Measurements from ENCODE around the gene CRHR2.

The CRHR2 gene

DNA sequence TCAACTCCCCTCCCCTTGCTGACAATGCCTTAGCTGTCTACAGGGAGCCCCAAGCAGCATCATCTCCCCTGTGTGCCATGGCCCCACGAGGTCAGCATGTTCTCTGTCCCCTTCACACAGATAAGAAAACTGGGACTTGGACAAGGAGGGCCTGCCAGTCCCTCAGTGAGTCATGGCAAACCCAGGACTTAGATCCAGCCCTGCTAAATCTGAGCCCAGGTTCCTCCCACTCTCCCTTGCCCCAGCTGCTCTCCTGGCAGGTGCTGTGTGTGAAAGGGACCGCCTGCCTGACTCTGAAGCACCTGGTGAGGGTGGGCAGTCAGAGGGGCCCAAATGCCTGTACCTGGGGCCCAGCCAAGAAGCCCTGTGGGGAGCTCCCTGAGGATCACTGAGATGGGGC lies 7.4 kb downstream of the CRHR2 start:
- in situ Hi-C loops (cut with HindIII; ENCODE audit: low sequenced_read_pairs): no loop called here
- no peak overlapping the region for H3K4me3 ChIP-seq (ENCODE audit: low read depth, low read length)
- TF ChIP-seq, protein P1, sequence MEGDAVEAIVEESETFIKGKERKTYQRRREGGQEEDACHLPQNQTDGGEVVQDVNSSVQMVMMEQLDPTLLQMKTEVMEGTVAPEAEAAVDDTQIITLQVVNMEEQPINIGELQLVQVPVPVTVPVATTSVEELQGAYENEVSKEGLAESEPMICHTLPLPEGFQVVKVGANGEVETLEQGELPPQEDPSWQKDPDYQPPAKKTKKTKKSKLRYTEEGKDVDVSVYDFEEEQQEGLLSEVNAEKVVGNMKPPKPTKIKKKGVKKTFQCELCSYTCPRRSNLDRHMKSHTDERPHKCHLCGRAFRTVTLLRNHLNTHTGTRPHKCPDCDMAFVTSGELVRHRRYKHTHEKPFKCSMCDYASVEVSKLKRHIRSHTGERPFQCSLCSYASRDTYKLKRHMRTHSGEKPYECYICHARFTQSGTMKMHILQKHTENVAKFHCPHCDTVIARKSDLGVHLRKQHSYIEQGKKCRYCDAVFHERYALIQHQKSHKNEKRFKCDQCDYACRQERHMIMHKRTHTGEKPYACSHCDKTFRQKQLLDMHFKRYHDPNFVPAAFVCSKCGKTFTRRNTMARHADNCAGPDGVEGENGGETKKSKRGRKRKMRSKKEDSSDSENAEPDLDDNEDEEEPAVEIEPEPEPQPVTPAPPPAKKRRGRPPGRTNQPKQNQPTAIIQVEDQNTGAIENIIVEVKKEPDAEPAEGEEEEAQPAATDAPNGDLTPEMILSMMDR (IDR thresholded peaks at IDR 0.05; ENCODE audit: low read depth, low read length, missing control alignments): no peak
- no peak for DNase-seq (ENCODE audit: low read depth)

DNA sequence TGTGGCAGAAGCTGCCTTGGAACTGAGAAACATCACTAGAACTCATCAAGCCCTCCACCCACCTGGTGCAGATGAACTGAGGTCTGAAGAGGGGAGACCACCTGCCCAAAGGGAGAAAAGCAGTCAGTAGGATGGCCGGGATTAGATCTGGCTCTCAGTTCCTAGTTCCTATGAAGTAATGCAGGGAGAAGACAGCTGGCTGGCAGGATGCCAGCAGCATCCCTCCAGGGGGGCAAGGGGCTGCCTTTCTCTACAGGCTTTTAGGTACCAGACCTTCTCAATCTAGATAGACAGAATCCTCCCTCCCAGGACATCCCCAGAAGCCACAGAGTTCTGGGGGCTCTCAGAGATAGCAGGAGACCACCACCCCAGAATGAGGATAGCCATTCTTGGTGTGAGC lies 7.8 kb downstream of the CRHR2 start:
- TF ChIP-seq, protein P1 (IDR thresholded peaks at IDR 0.05; ENCODE audit: low read depth, low read length, missing control alignments): no peak
- DNase-seq (ENCODE audit: low read depth): no peak
- no peak overlapping the region for H3K4me3 ChIP-seq (ENCODE audit: low read depth, low read length)
- in situ Hi-C loops (cut with HindIII; ENCODE audit: low sequenced_read_pairs): no loop called here

DNA sequence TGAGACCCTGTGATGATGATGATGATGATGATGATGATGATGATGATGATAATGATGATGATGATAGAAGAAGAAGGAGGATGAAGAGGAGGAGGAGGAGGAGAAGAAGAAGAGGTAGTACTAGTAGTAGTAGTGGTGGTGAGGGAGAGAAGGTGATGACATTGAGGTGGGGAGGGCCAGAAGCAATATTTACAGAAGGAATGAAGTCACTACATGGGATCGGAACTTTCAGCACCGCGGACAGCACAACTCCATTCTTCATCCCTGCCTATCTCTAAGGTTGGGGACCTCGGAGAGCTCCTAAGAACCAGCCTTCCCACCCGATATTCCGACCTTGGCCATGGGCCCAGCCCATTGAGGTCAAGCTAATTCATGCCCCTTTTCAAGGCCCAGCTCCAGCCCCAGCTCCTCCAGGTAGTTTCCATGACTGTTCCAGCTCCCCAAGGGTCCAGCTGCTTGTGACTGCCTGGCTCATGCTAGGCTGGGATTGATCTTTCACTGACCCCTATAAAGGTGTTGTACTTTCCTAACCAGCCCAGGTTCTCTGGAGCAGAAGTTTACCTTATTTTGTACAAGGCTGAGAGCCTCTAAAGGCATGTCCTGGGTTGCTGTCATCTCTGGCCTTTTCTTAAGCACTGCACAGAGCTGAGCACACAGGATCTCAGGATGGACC lies 10.3 kb downstream of the CRHR2 start:
- TF ChIP-seq, protein P1 (IDR thresholded peaks at IDR 0.05; ENCODE audit: low read depth, low read length, missing control alignments): no peak
- DNase-seq (ENCODE audit: low read depth): peak; percentile 72
- in situ Hi-C loops (cut with HindIII; ENCODE audit: low sequenced_read_pairs): no loop called here
- H3K4me3 ChIP-seq (ENCODE audit: low read depth, low read length): no peak overlapping the region

DNA sequence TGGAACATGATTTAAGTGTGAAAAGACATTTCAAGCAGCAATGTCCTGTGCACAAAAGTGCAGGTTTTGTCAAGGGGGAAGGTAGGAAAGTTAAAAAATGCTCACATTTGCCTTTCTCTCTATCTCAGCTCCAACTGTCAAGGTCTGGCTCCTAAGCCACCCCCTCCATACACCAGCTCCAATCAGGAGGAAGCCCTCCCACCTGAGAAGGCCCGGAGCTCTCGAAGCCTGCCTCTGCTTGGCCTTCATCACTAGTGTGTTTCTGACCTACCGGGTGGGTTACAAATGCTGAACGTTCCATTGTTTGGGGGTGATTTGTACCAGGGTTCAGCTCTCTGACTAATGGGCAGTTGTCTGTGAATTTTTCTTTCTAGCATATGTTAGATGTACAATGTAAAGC lies 14.2 kb downstream of the CRHR2 start:
- TF ChIP-seq, protein P1 (IDR thresholded peaks at IDR 0.05; ENCODE audit: low read depth, low read length, missing control alignments): no peak
- DNase-seq (ENCODE audit: low read depth): no peak
- in situ Hi-C loops (cut with HindIII; ENCODE audit: low sequenced_read_pairs): no loop called here
- H3K4me3 ChIP-seq (ENCODE audit: low read depth, low read length): no peak overlapping the region

DNA sequence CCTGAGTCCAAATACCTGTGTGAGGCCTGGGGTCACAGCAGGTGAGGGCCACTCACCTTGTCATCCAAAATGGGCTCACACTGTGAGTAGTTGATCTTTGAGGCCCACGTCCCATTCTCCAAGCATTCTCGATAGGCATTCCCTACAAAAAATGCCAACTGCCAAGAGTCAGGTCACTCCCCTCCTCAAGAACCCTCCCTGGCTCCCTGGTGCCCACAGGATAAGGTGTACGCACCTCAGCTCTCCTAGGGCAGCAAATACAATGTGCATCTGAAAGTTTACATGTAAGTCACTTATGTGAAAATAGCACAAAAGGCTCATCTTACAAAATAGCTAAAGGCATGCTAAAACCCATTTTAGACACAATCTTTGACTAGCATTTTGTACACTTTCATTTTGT lies 15.1 kb downstream of the CRHR2 start:
- no peak for DNase-seq (ENCODE audit: low read depth)
- in situ Hi-C loops (cut with HindIII; ENCODE audit: low sequenced_read_pairs): no loop called here
- TF ChIP-seq, protein P1 (IDR thresholded peaks at IDR 0.05; ENCODE audit: low read depth, low read length, missing control alignments): no peak
- no peak overlapping the region for H3K4me3 ChIP-seq (ENCODE audit: low read depth, low read length)

DNA sequence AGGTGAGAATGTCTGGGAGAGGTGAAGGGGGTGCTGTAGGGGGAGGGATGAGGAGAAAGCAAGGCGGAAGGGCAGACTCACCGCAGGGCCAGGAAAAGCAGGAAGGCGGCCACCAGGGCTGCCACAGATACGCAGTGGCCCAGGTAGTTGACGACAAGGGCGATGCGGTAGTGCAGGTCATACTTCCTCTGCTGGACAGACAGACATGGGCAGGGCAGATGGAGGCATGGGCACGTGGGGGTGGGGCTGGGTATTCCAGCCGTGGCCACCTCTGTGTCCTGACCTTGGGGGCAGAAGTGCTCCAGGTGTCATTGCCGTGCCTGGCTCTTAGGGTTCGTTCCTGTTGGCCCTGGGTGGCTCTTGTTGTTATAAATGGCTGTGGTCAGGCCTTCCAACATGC lies 16.8 kb downstream of the CRHR2 start:
- TF ChIP-seq, protein P1 (IDR thresholded peaks at IDR 0.05; ENCODE audit: low read depth, low read length, missing control alignments): no peak
- in situ Hi-C loops (cut with HindIII; ENCODE audit: low sequenced_read_pairs): no loop called here
- no peak for DNase-seq (ENCODE audit: low read depth)

More for the DNA sequence above, 16.8 kb downstream of the CRHR2 start:
- no peak overlapping the region for H3K4me3 ChIP-seq (ENCODE audit: low read depth, low read length)

Measured in astrocyte of the cerebellum (primary cell).